ENCODE data around the gene LTC4S.

DNA sequence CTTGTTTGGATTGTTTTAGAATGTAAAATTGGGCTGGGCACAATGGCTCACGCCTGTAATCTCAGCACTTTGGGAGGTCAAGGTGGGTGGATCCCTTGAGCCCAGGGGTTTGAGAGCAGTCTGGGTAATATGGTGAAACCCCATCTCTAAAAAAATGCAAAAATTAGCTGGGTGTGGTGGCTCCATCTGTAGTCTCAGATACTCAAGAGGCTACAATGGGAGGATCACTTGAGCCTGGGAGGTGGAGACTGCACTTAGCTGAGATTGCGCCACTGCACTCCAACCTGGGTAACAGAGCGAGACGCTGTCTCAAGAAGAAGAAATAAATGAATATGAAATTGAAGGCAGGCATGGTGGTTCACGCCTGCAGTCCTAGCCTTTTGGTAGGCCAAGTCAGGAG, 39.8 kb upstream of the LTC4S start:
- TF ChIP-seq POLR2A (conservative IDR thresholded peaks at IDR 0.05) (no peak), BCL6 (CRISPR knock-in tag; IDR thresholded peaks at IDR 0.05) (no peak), MTA2 (IDR thresholded peaks at IDR 0.05; ENCODE audit: low read depth) (no peak), EGR1 (conservative IDR thresholded peaks at IDR 0.05) (no peak), SIN3B (IDR thresholded peaks at IDR 0.05; ENCODE audit: low read depth) (no peak), EP300 (IDR thresholded peaks at IDR 0.05; ENCODE audit: low read length) (no peak), PTBP1 (IDR thresholded peaks at IDR 0.05; ENCODE audit: low read depth, low read length) (no peak), PHF20 (IDR thresholded peaks at IDR 0.05; ENCODE audit: partially characterized antibody) (no peak), MEF2A (IDR thresholded peaks at IDR 0.05; ENCODE audit: control insufficient read depth, low read depth, low read length) (no peak), CHD4 (IDR thresholded peaks at IDR 0.05; ENCODE audit: insufficient read depth, insufficient replicate concordance, low read depth, low read length, poor library complexity, severe bottlenecking) (no peak), TAF1 (IDR thresholded peaks at IDR 0.05; ENCODE audit: control insufficient read depth, extremely low read depth, insufficient read depth, low read length, severe bottlenecking) (no peak), POU5F1 (IDR thresholded peaks at IDR 0.05; ENCODE audit: borderline replicate concordance, low read depth, low read length, partially characterized antibody) (no peak)

Data from K562 (cell line).